HCT116 (cell line): ENCODE measurements around the gene SNRNP200. TPM values are rescaled to one million over a fixed set of nuclear protein-coding genes. Genes with fewer than 3 reads are reported as not detected.

Experiments used
- ATAC-seq: fragments of 200-7000 bp; cut with Tn5 transposase; 2 replicates; pipeline ENCODE4 v1.9.1; 2020; ENCODE audit warnings: mild to moderate bottlenecking, moderate library complexity
- BruUV-seq: library from RNA; stranded (reverse); fragments of 400-500 nt; replicated peaks from 2 replicates; lab custom pipeline; 2021; lab: Mats Ljungman, UMichigan
- CTCF ChIA-PET: fragments of 300-600 bp; sonication (Branson Sonifier 250); formaldehyde crosslinking; loops from one replicate; lab custom pipeline; 2021; ENCODE audit warnings: antibody characterized with exemption; lab: Charles Lee
- POLR2A ChIA-PET: fragments of 300-600, 350-600 bp; sonication (Branson Sonifier 250); formaldehyde crosslinking; loops from one replicate; lab custom pipeline; 2021; ENCODE audit warnings: antibody characterized with exemption; lab: Charles Lee
- RAD21 ChIA-PET, 2 experiments: fragments of 300-600 bp; sonication (Branson Sonifier 250); formaldehyde crosslinking; loops; one replicate each; lab custom pipeline; 2023; ENCODE audit warnings: low total read pairs in 2 of 2; ENCODE audit not compliant: uncharacterized antibody in 2 of 2, unreplicated experiment in 2 of 2, low non-redundant PET in 1 of 2; lab: Charles Lee
- DNase-seq: peaks from one replicate; pipeline ENCODE4 v3.0.0-alpha.2; 2010; ENCODE audit warnings: low read depth, low spot score
- H2AFZ ChIP-seq: fragments of 200-600 bp; shearing (Covaris generic), sonication (generic); 2 replicates; pipeline ENCODE4 v1.6.1; 2017; ENCODE audit warnings: low read depth, mixed run types, mixed read lengths, antibody characterized with exemption, low read length; ENCODE audit not compliant: poor library complexity, severe bottlenecking
- H3K27ac ChIP-seq: 2 replicates; pipeline ENCODE4 v1.5.1; 2012; ENCODE audit warnings: low read depth, low read length
- H3K27me3 ChIP-seq: fragments of 200-600 bp; sonication (generic); 2 replicates; pipeline ENCODE4 v1.6.1; 2016; ENCODE audit warnings: mixed run types, low read length, mixed read lengths; ENCODE audit not compliant: insufficient read depth
- H3K36me3 ChIP-seq, 2 experiments: fragments of 200-500 bp in 1 of 2; fragments of 200-600 bp in 1 of 2; sonication (Bioruptor generic) in 1 of 2; sonication (generic) in 1 of 2; 2 replicates each; pipeline versions ENCODE4 v1.5.1 to v1.6.1; 2014 to 2016; ENCODE audit warnings: low read length in 2 of 2, inconsistent platforms in 1 of 2, mixed read lengths in 1 of 2, mixed run types in 1 of 2; ENCODE audit not compliant: insufficient read depth in 2 of 2, control insufficient read depth in 1 of 2
- H3K4me1 ChIP-seq, 2 experiments: fragments of 200-600 bp in 1 of 2; sonication (generic) in 1 of 2; 2 replicates each; pipeline versions ENCODE4 v1.5.1 to v1.6.1; 2012 to 2017; ENCODE audit warnings: low read length in 2 of 2, inconsistent platforms in 1 of 2, mild to moderate bottlenecking in 1 of 2, mixed read lengths in 1 of 2, mixed run types in 1 of 2, moderate library complexity in 1 of 2; ENCODE audit not compliant: insufficient read depth in 2 of 2, control insufficient read depth in 1 of 2
- H3K4me2 ChIP-seq: fragments of 200-600 bp; sonication (generic); 2 replicates; pipeline ENCODE4 v1.6.1; 2017; ENCODE audit warnings: mixed run types, low read length, mixed read lengths
- H3K4me3 ChIP-seq, 2 experiments: fragments of 200-600 bp in 1 of 2; sonication (generic) in 1 of 2; replicated peaks in 1 of 2; 2 replicates each; pipeline ENCODE4 v1.5.1; 2011 to 2016; ENCODE audit warnings: low read length in 2 of 2, control low read depth in 1 of 2, low read depth in 1 of 2, mild to moderate bottlenecking in 1 of 2, mixed read lengths in 1 of 2, mixed run types in 1 of 2
- H3K79me2 ChIP-seq: fragments of 200-600 bp; sonication (generic); 2 replicates; pipeline ENCODE4 v1.6.1; 2017; ENCODE audit warnings: mild to moderate bottlenecking, mixed run types, low read length, moderate library complexity, mixed read lengths; ENCODE audit not compliant: insufficient read depth
- H3K9ac ChIP-seq: fragments of 200-600 bp; sonication (generic); 2 replicates; pipeline ENCODE4 v1.6.1; 2016; ENCODE audit warnings: low read length, mixed read lengths
- H3K9me2 ChIP-seq: fragments of 200-600 bp; sonication (generic), shearing (Covaris generic); 2 replicates; pipeline ENCODE4 v1.6.1; 2017; ENCODE audit warnings: mixed run types, mild to moderate bottlenecking, moderate library complexity; ENCODE audit not compliant: insufficient read depth
- H3K9me3 ChIP-seq, 2 experiments: fragments of 200-500 bp in 1 of 2; fragments of 200-600 bp in 1 of 2; sonication (Bioruptor generic) in 1 of 2; sonication (generic) in 1 of 2; 2 replicates each; pipeline ENCODE4 v1.6.1; 2014 to 2017; ENCODE audit warnings: low read length in 2 of 2, mixed read lengths in 2 of 2, inconsistent platforms in 1 of 2, low read depth in 1 of 2, mild to moderate bottlenecking in 1 of 2, mixed run types in 1 of 2, moderate library complexity in 1 of 2; ENCODE audit not compliant: control insufficient read depth in 1 of 2, insufficient read depth in 1 of 2
- H4K20me1 ChIP-seq: fragments of 200-600 bp; sonication (generic), shearing (Covaris generic); 2 replicates; pipeline ENCODE4 v1.6.1; 2017; ENCODE audit warnings: mixed run types, mild to moderate bottlenecking, moderate library complexity; ENCODE audit not compliant: insufficient read depth
- CBX3 ChIP-seq: IDR thresholded peaks from 2 replicates; pipeline ENCODE4 v1.6.1; 2012; ENCODE audit warnings: low read depth
- CEBPB ChIP-seq: IDR thresholded peaks from 2 replicates; pipeline ENCODE4 v1.6.1; 2012; ENCODE audit warnings: low read depth
- CTCF ChIP-seq, 3 experiments: fragments of 200-600 bp in 1 of 3; sonication (generic) in 1 of 3; IDR thresholded peaks in 2 of 3; conservative IDR thresholded peaks in 1 of 3; 2 replicates each; pipeline ENCODE4 v1.5.1; 2012 to 2017; ENCODE audit warnings: low read depth in 2 of 3, low read length in 2 of 3, antibody characterized with exemption in 1 of 3, borderline replicate concordance in 1 of 3, control low read depth in 1 of 3, mild to moderate bottlenecking in 1 of 3, mixed read lengths in 1 of 3, mixed run types in 1 of 3, moderate library complexity in 1 of 3; ENCODE audit not compliant: insufficient read depth in 1 of 3
- EGR1 ChIP-seq: IDR thresholded peaks from 2 replicates; pipeline ENCODE4 v1.6.1; 2012; ENCODE audit warnings: low read depth
- ELF1 ChIP-seq: IDR thresholded peaks from 2 replicates; pipeline ENCODE4 v1.6.1; 2012; ENCODE audit warnings: low read depth, borderline replicate concordance
- EZH2phosphoT487 ChIP-seq: fragments of 200-600 bp; IDR thresholded peaks from 2 replicates; pipeline ENCODE4 v1.6.1; 2018; ENCODE audit warnings: antibody characterized with exemption, borderline replicate concordance
- FOSL1 ChIP-seq: IDR thresholded peaks from 2 replicates; pipeline ENCODE4 v1.6.1; 2012; ENCODE audit warnings: low read depth
- JUND ChIP-seq: IDR thresholded peaks from 2 replicates; pipeline ENCODE4 v1.6.1; 2012
- MAX ChIP-seq: IDR thresholded peaks from 2 replicates; pipeline ENCODE4 v1.6.1; 2012
- POLR2A ChIP-seq: IDR thresholded peaks from 2 replicates; pipeline ENCODE4 v1.7.0; 2011; ENCODE audit warnings: borderline replicate concordance; ENCODE audit not compliant: insufficient read depth, insufficient read length; ENCODE audit errors: extremely low read depth
- POLR2AphosphoS5 ChIP-seq: IDR thresholded peaks from 2 replicates; pipeline ENCODE4 v1.6.1; 2011; ENCODE audit warnings: mild to moderate bottlenecking, low read depth, low read length, moderate library complexity
- RAD21 ChIP-seq: IDR thresholded peaks from 2 replicates; pipeline ENCODE4 v1.6.1; 2012; ENCODE audit warnings: low read depth, mild to moderate bottlenecking
- SP1 ChIP-seq: IDR thresholded peaks from 2 replicates; pipeline ENCODE4 v1.6.1; 2012; ENCODE audit warnings: low read depth
- SRF ChIP-seq: IDR thresholded peaks from 2 replicates; pipeline ENCODE4 v1.6.1; 2012; ENCODE audit warnings: low read depth
- TCF7L2 ChIP-seq: IDR thresholded peaks from 2 replicates; pipeline ENCODE4 v1.7.0; 2011; ENCODE audit warnings: borderline replicate concordance, inconsistent platforms; ENCODE audit not compliant: insufficient read depth, insufficient read length; ENCODE audit errors: extremely low read depth
- YY1 ChIP-seq: IDR thresholded peaks from 2 replicates; pipeline ENCODE4 v1.6.1; 2011; ENCODE audit warnings: low read length, low read depth, moderate library complexity, mild to moderate bottlenecking; ENCODE audit not compliant: insufficient replicate concordance; ENCODE audit errors: extremely low read depth
- ZBTB33 ChIP-seq: IDR thresholded peaks from 2 replicates; pipeline ENCODE4 v1.6.1; 2011; ENCODE audit warnings: mild to moderate bottlenecking, low read length, moderate library complexity; ENCODE audit not compliant: insufficient replicate concordance; ENCODE audit errors: extremely low read depth
- ZFX ChIP-seq: fragments of 450-650 bp; IDR thresholded peaks from 2 replicates; pipeline ENCODE4 v1.6.1; 2017
- ZNF274 ChIP-seq: fragments of 200-500 bp; sonication (Bioruptor generic); IDR thresholded peaks from 2 replicates; pipeline ENCODE4 v1.6.1; 2014; ENCODE audit warnings: mild to moderate bottlenecking, low read depth, low read length, inconsistent platforms
- intact Hi-C: fragments of 100-400 bp; cut with micrococcal nuclease; formaldehyde crosslinking; loops from 2 replicates; pipeline ENCODE4 v1.10.0; 2022
- total RNA-seq: library from RNA; stranded (reverse); gene quantifications from one replicate; pipeline ENCODE4 v1.2.1, GENCODE V29; 2021; ENCODE audit not compliant: unreplicated experiment

SNRNP200 gene
- total RNA-seq, 1 experiment from 2014 or later: 202 TPM

DNA sequence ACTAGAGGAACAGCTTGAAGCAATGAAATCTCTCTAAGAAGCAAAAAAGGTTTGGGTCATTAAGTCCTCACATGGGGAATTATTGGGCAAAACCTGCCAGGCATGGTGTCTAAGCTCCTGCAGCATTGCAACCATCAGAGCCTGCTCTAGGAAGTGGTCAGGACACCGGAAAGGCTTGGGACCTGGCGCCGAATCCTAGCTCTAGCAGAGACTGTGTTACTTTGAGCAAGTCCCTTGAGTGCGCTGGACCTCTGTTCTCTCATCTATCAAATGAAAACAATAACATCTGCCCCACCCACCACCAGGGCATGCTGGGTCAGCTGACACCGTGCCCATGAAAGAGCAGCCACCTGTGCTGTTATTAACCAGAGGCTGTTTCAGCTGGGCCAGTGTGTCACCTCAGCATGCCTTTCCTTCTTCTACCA, 45.8 kb downstream of the SNRNP200 start:
- intact Hi-C loops: no loop called here
- CTCF ChIA-PET: interaction anchor here (0.6 to 3.4 kb wide), 5 partner anchors 8 to 423 kb away, joined by 3 to 25 read pairs (median 6); partner anchors contain the start of genes ANKRD36C, ASTL and STARD7
- Histone ChIP-seq H3K4me1 (peaks cover 29 to 43% of the 10 kb centered on the region in 2 experiments), H3K9ac (peak overlapping the region; percentile 33; the same call in 1 of the 2 replicates), H3K4me2 (peak overlapping the region; percentile 70), H4K20me1 (no peaks in the 10 kb centered on the region), H3K27ac (peak overlapping the region; percentile 63), H3K9me2 (no peaks in the 10 kb centered on the region), H3K9me3 (no peaks in the 10 kb centered on the region), H2AFZ (no peak overlapping the region), H3K4me3 (no peak overlapping the region), H3K27me3 (no peaks in the 10 kb centered on the region), H3K36me3 (peaks cover 0 to 7% of the 10 kb centered on the region in 2 experiments; a peak in 2 of 4 replicates), H3K79me2 (peaks cover 59% of the 10 kb centered on the region)
- RAD21 ChIA-PET: no interaction called here
- no peak for DNase-seq
- ATAC-seq: no peak
- TF ChIP-seq MAX: no peak
- no peak for TF ChIP-seq TCF7L2
- no peak for TF ChIP-seq JUND
- no peak for TF ChIP-seq POLR2A
- no peak for TF ChIP-seq FOSL1
- TF ChIP-seq YY1: no peak
- no peak for TF ChIP-seq POLR2AphosphoS5
- no peak for TF ChIP-seq EZH2phosphoT487
- TF ChIP-seq SP1: no peak
- TF ChIP-seq CTCF (IDR thresholded peaks at IDR 0.05 in 2 of 3, conservative IDR thresholded peaks at IDR 0.05 in 1 of 3; ENCODE audit: borderline replicate concordance in 1 of 3, insufficient read depth in 1 of 3, low read depth in 2 of 3, low read length in 2 of 3): no peak
- no peak for TF ChIP-seq EGR1
- TF ChIP-seq RAD21: no peak
- TF ChIP-seq ZNF274: no peak
- TF ChIP-seq ZBTB33: no peak
- no peak for TF ChIP-seq SRF
- TF ChIP-seq CEBPB: no peak
- TF ChIP-seq ELF1: no peak
- no peak for TF ChIP-seq CBX3
- TF ChIP-seq ZFX: no peak
- POLR2A ChIA-PET: interaction anchor here (2.3 to 2.7 kb wide), 2 partner anchors 9 to 51 kb away, joined by 5 to 9 read pairs; partner anchors contain the start of gene STARD7
- BruUV-seq: no TSS peak
